Stimulated activated naive CD8-positive, alpha-beta T cell treated with anti-CD3 and anti-CD28 coated beads, Interleukin-15, amount 100 ng/mL, for 72 hours (primary cell): ENCODE data around the gene USH1G.
A peak's percentile ranks its signal among the peaks of the same experiment; 100 is the strongest.

ENCODE experiments used
- ATAC-seq: fragments of 150-1000 bp; cut with Tn5 transposase; 2 replicates; pipeline ENCODE4 v1.10.0; 2021; ENCODE audit warnings: mild to moderate bottlenecking, moderate library complexity
- DNase-seq, 2 donors: peaks; one replicate each; pipeline ENCODE4 v3.0.0; 2021 to 2022
- H3K27ac Mint-ChIP-seq, 2 donors: one replicate each; pipeline ENCODE4 v1.8.0; 2022; ENCODE audit warnings: mild to moderate bottlenecking in 2 of 2, mixed read lengths in 2 of 2, moderate library complexity in 2 of 2
- H3K27me3 Mint-ChIP-seq: one replicate; pipeline ENCODE4 v1.8.0; 2022; ENCODE audit warnings: mixed read lengths
- H3K4me1 Mint-ChIP-seq: one replicate; pipeline ENCODE4 v1.8.0; 2022; ENCODE audit warnings: mild to moderate bottlenecking, mixed read lengths
- H3K4me3 Mint-ChIP-seq, 2 donors: one replicate each; pipeline ENCODE4 v1.8.0; 2022; ENCODE audit warnings: mild to moderate bottlenecking in 2 of 2, mixed read lengths in 2 of 2, moderate library complexity in 1 of 2
- H3K9me3 Mint-ChIP-seq, 2 donors: one replicate each; pipeline ENCODE4 v1.8.0; 2022; ENCODE audit warnings: mixed read lengths in 2 of 2

The USH1G gene

GRCh38 chr17:74903671-74904070 is 19.4 kb downstream of the USH1G start:
- H3K4me1 Mint-ChIP-seq, result peaks cover 5% of the 10 kb centered on the region
- ATAC-seq, result no peak
- H3K27me3 Mint-ChIP-seq, result peaks cover 30% of the 10 kb centered on the region
- H3K9me3 Mint-ChIP-seq, result no peaks in the 10 kb centered on the region
- no peak overlapping the region for H3K27ac Mint-ChIP-seq
- H3K4me3 Mint-ChIP-seq, result no peak overlapping the region
- DNase-seq, result no peak

GRCh38 chr17:74903034-74903433 is 20.0 kb downstream of the USH1G start:
- Mint-ChIP-seq H3K4me1 (peaks cover 5% of the 10 kb centered on the region), H3K4me3 (no peak overlapping the region), H3K27ac (no peak overlapping the region), H3K27me3 (peaks cover 30% of the 10 kb centered on the region), H3K9me3 (no peaks in the 10 kb centered on the region)
- no peak for ATAC-seq
- DNase-seq, result no peak

GRCh38 chr17:74901353-74902135 is 21.5 kb downstream of the USH1G start:
- Mint-ChIP-seq H3K4me1 (peaks cover 5% of the 10 kb centered on the region), H3K4me3 (no peak overlapping the region), H3K27ac (no peak overlapping the region), H3K9me3 (no peaks in the 10 kb centered on the region), H3K27me3 (peaks cover 35% of the 10 kb centered on the region)
- no peak for DNase-seq
- no peak for ATAC-seq

GRCh38 chr17:74900208-74900607 is 22.8 kb downstream of the USH1G start:
- H3K9me3 Mint-ChIP-seq, result no peaks in the 10 kb centered on the region
- ATAC-seq (no peak), DNase-seq (no peak)
- no peak overlapping the region for H3K4me3 Mint-ChIP-seq
- no peak overlapping the region for H3K27ac Mint-ChIP-seq
- no peaks in the 10 kb centered on the region for H3K4me1 Mint-ChIP-seq
- H3K27me3 Mint-ChIP-seq, result peaks cover 43% of the 10 kb centered on the region

GRCh38 chr17:74898376-74898946 is 24.6 kb downstream of the USH1G start:
- DNase-seq, result no peak
- Mint-ChIP-seq H3K27me3 (peaks cover 55% of the 10 kb centered on the region), H3K4me3 (no peak overlapping the region), H3K9me3 (no peaks in the 10 kb centered on the region), H3K4me1 (peaks cover 8% of the 10 kb centered on the region), H3K27ac (no peak overlapping the region)
- ATAC-seq, result no peak

- ATAC-seq, result peak; percentile 27
- no peak for DNase-seq
- H3K4me1 Mint-ChIP-seq, result peaks cover 14% of the 10 kb centered on the region
- H3K4me3 Mint-ChIP-seq, result peak overlapping the region; percentile 62 to 63
- no peaks in the 10 kb centered on the region for H3K9me3 Mint-ChIP-seq
- H3K27me3 Mint-ChIP-seq, result peaks cover 58% of the 10 kb centered on the region
- no peak overlapping the region for H3K27ac Mint-ChIP-seq
Observed at GRCh38 chr17:74893936-74894671, 29.0 kb downstream of the USH1G start.

- Mint-ChIP-seq H3K4me1 (peaks cover 14% of the 10 kb centered on the region), H3K27me3 (peaks cover 62% of the 10 kb centered on the region), H3K9me3 (no peaks in the 10 kb centered on the region), H3K27ac (no peak within 1 kb of the TSS), H3K4me3 (peak within 1 kb of the TSS; percentile 63 to 73)
- no peak for DNase-seq
- ATAC-seq, result peak; percentile 62
Observed at GRCh38 chr17:74892974-74893911, 29.8 kb downstream of the USH1G start, which contains the start of gene FADS6. TSS of gene FADS6 (minus strand) at chr17:74893633. CDS start at chr17:74893595, 38 bp downstream.

GRCh38 chr17:74892013-74892841 is 30.8 kb downstream of the USH1G start:
- DNase-seq, result no peak
- peaks cover 62% of the 10 kb centered on the region for H3K27me3 Mint-ChIP-seq
- no peak overlapping the region for H3K4me3 Mint-ChIP-seq

GRCh38 chr17:74890554-74890953 is 32.5 kb downstream of the USH1G start:
- DNase-seq (no peak), ATAC-seq (no peak)
- Mint-ChIP-seq H3K9me3 (no peaks in the 10 kb centered on the region), H3K4me3 (no peak overlapping the region), H3K27ac (no peak overlapping the region), H3K27me3 (peaks cover 60% of the 10 kb centered on the region), H3K4me1 (peaks cover 14% of the 10 kb centered on the region)

More at GRCh38 chr17:74892013-74892841, 30.8 kb downstream of the USH1G start:
- H3K27ac Mint-ChIP-seq, result no peak overlapping the region
- H3K9me3 Mint-ChIP-seq, result no peaks in the 10 kb centered on the region
- peaks cover 14% of the 10 kb centered on the region for H3K4me1 Mint-ChIP-seq
- no peak for ATAC-seq

GRCh38 chr17:74888469-74888868 is 34.6 kb downstream of the USH1G start:
- H3K27ac Mint-ChIP-seq, result no peak overlapping the region
- H3K4me1 Mint-ChIP-seq, result peaks cover 6% of the 10 kb centered on the region
- no peak overlapping the region for H3K4me3 Mint-ChIP-seq
- H3K27me3 Mint-ChIP-seq, result peaks cover 58% of the 10 kb centered on the region
- H3K9me3 Mint-ChIP-seq, result no peaks in the 10 kb centered on the region
- no peak for ATAC-seq
- no peak for DNase-seq

- no peak overlapping the region for H3K4me3 Mint-ChIP-seq
- no peak for ATAC-seq
- H3K4me1 Mint-ChIP-seq, result no peaks in the 10 kb centered on the region
Observed at GRCh38 chr17:74883241-74883745, 39.8 kb downstream of the USH1G start.

GRCh38 chr17:74882517-74883240 is 40.4 kb downstream of the USH1G start:
- no peaks in the 10 kb centered on the region for H3K9me3 Mint-ChIP-seq
- DNase-seq, result no peak
- H3K4me1 Mint-ChIP-seq, result no peaks in the 10 kb centered on the region
- H3K4me3 Mint-ChIP-seq, result no peak overlapping the region
- H3K27me3 Mint-ChIP-seq, result peaks cover 27% of the 10 kb centered on the region
- H3K27ac Mint-ChIP-seq, result no peak overlapping the region
- no peak for ATAC-seq

More at GRCh38 chr17:74883241-74883745, 39.8 kb downstream of the USH1G start:
- no peak for DNase-seq
- Mint-ChIP-seq H3K9me3 (no peaks in the 10 kb centered on the region), H3K27ac (peak overlapping the region in 1 of 2 donors; percentile 52), H3K27me3 (peaks cover 27% of the 10 kb centered on the region)

- Mint-ChIP-seq H3K27me3 (peaks cover 19% of the 10 kb centered on the region), H3K4me1 (no peaks in the 10 kb centered on the region), H3K27ac (no peak overlapping the region), H3K4me3 (no peak overlapping the region), H3K9me3 (no peaks in the 10 kb centered on the region)
- ATAC-seq (no peak), DNase-seq (no peak)
Observed at GRCh38 chr17:74881073-74881472, 42.0 kb downstream of the USH1G start.

GRCh38 chr17:74879308-74879707 is 43.7 kb downstream of the USH1G start:
- ATAC-seq (no peak), DNase-seq (no peak)
- Mint-ChIP-seq H3K4me1 (peaks cover 10% of the 10 kb centered on the region), H3K27me3 (peaks cover 6% of the 10 kb centered on the region), H3K9me3 (no peaks in the 10 kb centered on the region), H3K4me3 (no peak overlapping the region), H3K27ac (no peak overlapping the region)
